Natural killer cell (primary cell): Measurements from ENCODE around the gene CFAP54. TPM values are rescaled to one million over a fixed set of nuclear protein-coding genes. Genes with fewer than 3 reads are reported as not detected.

Experiments
- ATAC-seq, 3 donors: fragments of 150-1000 bp in 2 of 3; fragments of 200-7000 bp in 1 of 3; cut with Tn5 transposase; 1 replicate in 1 of 3; 2 replicates in 2 of 3; pipeline ENCODE4 v1.10.0; 2021; ENCODE audit warnings: mild to moderate bottlenecking in 2 of 3, moderate library complexity in 2 of 3
- DNase-seq, 2 donors: peaks; one replicate each; pipeline versions ENCODE4 v3.0.0 to v3.0.0-alpha.2; 2013 to 2021; ENCODE audit warnings: mixed read lengths in 1 of 2
- H3K27ac ChIP-seq: one replicate; pipeline ENCODE4 v1.5.1; 2013; ENCODE audit warnings: mild to moderate bottlenecking, low read length
- H3K27me3 ChIP-seq: one replicate; pipeline ENCODE4 v1.6.1; 2013; ENCODE audit warnings: low read length; ENCODE audit not compliant: control insufficient read depth, insufficient read depth
- H3K36me3 ChIP-seq: one replicate; pipeline ENCODE4 v1.6.1; 2013; ENCODE audit warnings: low read length; ENCODE audit not compliant: control insufficient read depth, insufficient read depth
- H3K4me1 ChIP-seq: one replicate; pipeline ENCODE4 v1.6.1; 2013; ENCODE audit warnings: low read length; ENCODE audit not compliant: control insufficient read depth, insufficient read depth
- H3K4me3 ChIP-seq: one replicate; pipeline ENCODE4 v1.5.1; 2013; ENCODE audit warnings: low read length
- H3K9me3 ChIP-seq: one replicate; pipeline ENCODE4 v1.6.1; 2013; ENCODE audit warnings: low read length; ENCODE audit not compliant: control insufficient read depth, insufficient read depth
- H3K27ac Mint-ChIP-seq, 2 donors: one replicate each; pipeline ENCODE4 v1.8.0; 2022; ENCODE audit warnings: mild to moderate bottlenecking in 2 of 2, mixed read lengths in 2 of 2, moderate library complexity in 1 of 2
- H3K27me3 Mint-ChIP-seq, 2 donors: one replicate each; pipeline ENCODE4 v1.8.0; 2022; ENCODE audit warnings: low read depth in 2 of 2, mixed read lengths in 2 of 2
- H3K36me3 Mint-ChIP-seq: one replicate; pipeline ENCODE4 v1.8.0; 2022; ENCODE audit warnings: mixed read lengths
- H3K4me1 Mint-ChIP-seq, 2 donors: one replicate each; pipeline ENCODE4 v1.8.0; 2022; ENCODE audit warnings: mixed read lengths in 2 of 2
- H3K4me3 Mint-ChIP-seq: one replicate; pipeline ENCODE4 v1.8.0; 2022; ENCODE audit warnings: mild to moderate bottlenecking, moderate library complexity, mixed read lengths
- H3K9me3 Mint-ChIP-seq, 2 donors: one replicate each; pipeline ENCODE4 v1.8.0; 2022; ENCODE audit warnings: mixed read lengths in 2 of 2
- CTCF ChIP-seq: fragments of 200-600 bp; IDR thresholded peaks from one replicate; pipeline ENCODE4 v1.8.0; 2022; ENCODE audit warnings: antibody characterized with exemption
- WGBS: methylation state at CpG from one replicate; pipeline ENCODE4 v1.1.7; 2013; ENCODE audit warnings: missing lambda C conversion rate; ENCODE audit not compliant: insufficient coverage; 5-methylcytosine and 5-hydroxymethylcytosine counted together
- intact Hi-C: fragments of 100-400 bp; cut with micrococcal nuclease; formaldehyde crosslinking; loops from one replicate; pipeline ENCODE4 v1.14.2; 2022
- total RNA-seq, 4 donors: library from RNA; stranded (reverse); fragments of 120-200 nt in 1 of 4; gene quantifications; one replicate each; pipeline versions ENCODE4 v1.2.3 to v1.2.4, GENCODE V29; 2013 to 2022

Gene CFAP54
- total RNA-seq, 3 donors from 2014 or later (not counting 1 experiment from before 2014, with no cell fraction given) = 0.56 to 1.5 (median 1.2) TPM

GRCh38 chr12:96502477-96502876 lies 13.1 kb downstream of the CFAP54 start:
- ATAC-seq (no peak), DNase-seq (peak in 1 of 2 donors; percentile 27)
- Mint-ChIP-seq H3K4me3 (no peak overlapping the region), H3K36me3 (no peaks in the 10 kb centered on the region), H3K27ac (peak overlapping the region; percentile 88 to 94), H3K9me3 (no peaks in the 10 kb centered on the region), H3K4me1 (peaks cover 35 to 37% of the 10 kb centered on the region in 2 donors), H3K27me3 (no peaks in the 10 kb centered on the region)
- Histone ChIP-seq H3K4me3 (no peak overlapping the region), H3K27ac (peak overlapping the region; percentile 16), H3K27me3 (no peaks in the 10 kb centered on the region), H3K36me3 (no peaks in the 10 kb centered on the region), H3K4me1 (peaks cover 21% of the 10 kb centered on the region), H3K9me3 (no peaks in the 10 kb centered on the region)
- TF ChIP-seq CTCF = no peak
- intact Hi-C loops = loop anchor here (5.0 kb wide), 2 partner anchors 100 to 260 kb away; partner anchors contain the start of gene CDK17

GRCh38 chr12:96502949-96503532 lies 13.7 kb downstream of the CFAP54 start:
- 97% methylated on average over 3 of the region's 6 CpGs for WGBS
- Histone ChIP-seq H3K4me3 (no peak overlapping the region), H3K9me3 (no peaks in the 10 kb centered on the region), H3K36me3 (no peaks in the 10 kb centered on the region), H3K4me1 (peaks cover 21% of the 10 kb centered on the region), H3K27ac (peak overlapping the region; percentile 16), H3K27me3 (no peaks in the 10 kb centered on the region)
- TF ChIP-seq CTCF = no peak
- H3K9me3 Mint-ChIP-seq = no peaks in the 10 kb centered on the region
- H3K27me3 Mint-ChIP-seq = no peaks in the 10 kb centered on the region
- no peak for ATAC-seq
- DNase-seq = no peak
- H3K36me3 Mint-ChIP-seq = no peaks in the 10 kb centered on the region
- intact Hi-C loops = loop anchor here (5.0 kb wide), 2 partner anchors 101 to 261 kb away; partner anchors contain the start of gene CDK17
- H3K4me1 Mint-ChIP-seq = peaks cover 35 to 37% of the 10 kb centered on the region in 2 donors
- peak overlapping the region; percentile 28 for H3K4me3 Mint-ChIP-seq
- peak overlapping the region; percentile 88 to 94 for H3K27ac Mint-ChIP-seq

- no peak overlapping the region for H3K27ac ChIP-seq
- DNase-seq = no peak
- no peaks in the 10 kb centered on the region for H3K27me3 ChIP-seq
- ATAC-seq = no peak
- Mint-ChIP-seq H3K27me3 (no peaks in the 10 kb centered on the region), H3K4me1 (peaks cover 37 to 40% of the 10 kb centered on the region in 2 donors), H3K36me3 (no peaks in the 10 kb centered on the region), H3K27ac (no peak overlapping the region), H3K9me3 (no peaks in the 10 kb centered on the region), H3K4me3 (no peak overlapping the region)
- no peak overlapping the region for H3K4me3 ChIP-seq
- intact Hi-C loops = loop anchor here (5.0 kb wide), 2 partner anchors 102 to 262 kb away; partner anchors contain the start of gene CDK17
- H3K36me3 ChIP-seq = no peaks in the 10 kb centered on the region
- H3K9me3 ChIP-seq = no peaks in the 10 kb centered on the region
- peaks cover 21% of the 10 kb centered on the region for H3K4me1 ChIP-seq
- TF ChIP-seq CTCF = no peak
Measured at GRCh38 chr12:96503976-96504375, 14.6 kb downstream of the CFAP54 start.

- DNase-seq (no peak), ATAC-seq (no peak)
- WGBS = 97% methylated on average over 1 of the region's 1 CpG
- no peak overlapping the region for H3K27ac Mint-ChIP-seq
- intact Hi-C loops = no loop called here
- no peak for TF ChIP-seq CTCF
- peaks cover 10% of the 10 kb centered on the region for H3K4me1 ChIP-seq
- no peaks in the 10 kb centered on the region for H3K27me3 ChIP-seq
- H3K9me3 Mint-ChIP-seq = no peaks in the 10 kb centered on the region
- H3K4me3 ChIP-seq = no peak overlapping the region
- peaks cover 17 to 23% of the 10 kb centered on the region in 2 donors for H3K4me1 Mint-ChIP-seq
- H3K9me3 ChIP-seq = no peaks in the 10 kb centered on the region
- no peak overlapping the region for H3K4me3 Mint-ChIP-seq
- no peaks in the 10 kb centered on the region for H3K36me3 Mint-ChIP-seq
- H3K27ac ChIP-seq = no peak overlapping the region
- no peaks in the 10 kb centered on the region for H3K36me3 ChIP-seq
- no peaks in the 10 kb centered on the region for H3K27me3 Mint-ChIP-seq
Measured at GRCh38 chr12:96506776-96507175, 17.4 kb downstream of the CFAP54 start.
